ENCODE results near the gene PCMT1. TPM values are rescaled to one million over a fixed set of nuclear protein-coding genes. Genes with fewer than 3 reads are reported as not detected.

Gene PCMT1
- total and polyA plus RNA-seq, 2 of the 8 experiments (the other 6 are each of a cell fraction or from before 2014, with no cell fraction given), result 84.3 to 91.3 TPM

DNA sequence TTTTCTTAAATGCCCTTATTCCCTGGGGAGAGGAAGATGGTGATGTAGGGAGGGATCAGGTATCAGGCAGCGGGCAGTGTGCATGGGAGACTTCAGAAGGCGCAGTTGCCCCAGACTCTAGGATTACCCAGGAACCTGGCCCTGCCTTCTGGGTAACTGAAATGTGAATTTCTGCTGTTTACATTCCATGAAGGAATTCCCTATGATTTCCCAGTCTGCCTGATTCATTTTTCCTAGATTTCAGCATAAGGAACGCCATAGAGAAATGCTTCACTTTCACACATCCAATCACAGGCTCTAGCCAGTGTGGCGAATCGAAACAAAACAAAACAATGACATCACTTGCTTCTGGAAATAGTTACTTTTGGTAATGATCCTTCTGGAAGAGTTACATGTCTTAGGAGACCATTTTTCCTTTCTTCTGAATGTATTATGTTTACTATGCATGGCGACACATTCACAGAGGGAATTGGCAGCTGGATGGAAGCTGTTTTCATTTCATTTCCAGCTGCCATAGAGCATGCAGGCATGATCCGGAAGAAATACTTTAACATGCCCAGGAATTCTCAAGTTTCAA lies 81.3 kb downstream of the PCMT1 start:
- H3K23ac ChIP-seq (ENCODE audit: insufficient read length), result no peak overlapping the region
- H3K36me3 ChIP-seq (ENCODE audit: control insufficient read depth in 2 of 4, insufficient read depth in 4 of 4, low read length in 3 of 4), result no peaks in the 10 kb centered on the region; a peak in 1 of 8 replicates

More for the DNA sequence above, 81.3 kb downstream of the PCMT1 start:
- TF ChIP-seq EP300 (IDR thresholded peaks at IDR 0.05; ENCODE audit: borderline replicate concordance in 1 of 2, low read depth in 2 of 2, low read length in 2 of 2), result no peak
- TF ChIP-seq, protein P1, sequence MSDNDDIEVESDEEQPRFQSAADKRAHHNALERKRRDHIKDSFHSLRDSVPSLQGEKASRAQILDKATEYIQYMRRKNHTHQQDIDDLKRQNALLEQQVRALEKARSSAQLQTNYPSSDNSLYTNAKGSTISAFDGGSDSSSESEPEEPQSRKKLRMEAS (IDR thresholded peaks at IDR 0.05), result no peak
- TF ChIP-seq RXRA (IDR thresholded peaks at IDR 0.05; ENCODE audit: insufficient read depth, low read depth, low read length), result no peak
- TF ChIP-seq ASH2L (IDR thresholded peaks at IDR 0.05; ENCODE audit: low read length), result no peak
- TF ChIP-seq BRCA1 (IDR thresholded peaks at IDR 0.05; ENCODE audit: low read depth, low read length), result no peak
- no peak for TF ChIP-seq CHD2 (IDR thresholded peaks at IDR 0.05; ENCODE audit: low read length)
- no peak for TF ChIP-seq SP2 (IDR thresholded peaks at IDR 0.05; ENCODE audit: low read length)
- TF ChIP-seq CTBP2 (IDR thresholded peaks at IDR 0.05; ENCODE audit: borderline replicate concordance, insufficient read depth, insufficient read length, low read length), result no peak
- no peak for TF ChIP-seq SIRT6 (IDR thresholded peaks at IDR 0.05; ENCODE audit: low read length)
- TF ChIP-seq CREB1 (IDR thresholded peaks at IDR 0.05), result no peak
- no peak for TF ChIP-seq POU5F1 (IDR thresholded peaks at IDR 0.05; ENCODE audit: low read depth, low read length)
- no peak for TF ChIP-seq SP1 (IDR thresholded peaks at IDR 0.05; ENCODE audit: low read depth, low read length)
- TF ChIP-seq SRF (IDR thresholded peaks at IDR 0.05; ENCODE audit: low read depth, low read length), result no peak
- TF ChIP-seq TBP (IDR thresholded peaks at IDR 0.05; ENCODE audit: low read depth, low read length), result no peak
- Histone ChIP-seq H3K14ac (ENCODE audit: insufficient read length) (no peak overlapping the region), H3K9ac (replicated peaks in 1 of 4; ENCODE audit: extremely low read depth in 1 of 4, low read depth in 3 of 4, low read length in 3 of 4) (no peak overlapping the region), H4K5ac (ENCODE audit: insufficient read length, low read depth, low read length) (no peak overlapping the region), H2BK5ac (ENCODE audit: low read depth, low read length) (no peak overlapping the region), H3K4me2 (ENCODE audit: insufficient read depth in 1 of 2, low read depth in 2 of 2, low read length in 2 of 2) (no peak overlapping the region), H3K4ac (replicated peaks; ENCODE audit: insufficient read length, low read depth, low read length) (no peak overlapping the region), H3K79me2 (ENCODE audit: control insufficient read depth in 1 of 2, insufficient read depth in 2 of 2, low read length in 2 of 2) (no peaks in the 10 kb centered on the region), H2BK20ac (ENCODE audit: low read length) (no peak overlapping the region), H3K23me2 (ENCODE audit: low read depth, low read length) (no peaks in the 10 kb centered on the region), H4K8ac (ENCODE audit: extremely low read depth, insufficient read depth, low read length) (no peak overlapping the region), H3K27me3 (replicated peaks in 1 of 4; ENCODE audit: control insufficient read depth in 3 of 4, extremely low read depth in 1 of 4, insufficient read depth in 3 of 4, low read length in 3 of 4) (no peaks in the 10 kb centered on the region), H4K20me1 (replicated peaks in 1 of 2; ENCODE audit: control insufficient read depth in 1 of 2, insufficient read depth in 2 of 2, low read length in 2 of 2) (no peaks in the 10 kb centered on the region), H2BK120ac (replicated peaks; ENCODE audit: low read depth, low read length) (no peak overlapping the region), H3K27ac (ENCODE audit: low read depth, low read length) (no peak overlapping the region), H2BK12ac (ENCODE audit: low read depth, low read length) (no peak overlapping the region), H3K56ac (replicated peaks; ENCODE audit: insufficient read length, low read depth, low read length) (no peak overlapping the region), H4K91ac (replicated peaks; ENCODE audit: insufficient read length, low read length) (no peak overlapping the region), H2AFZ (ENCODE audit: low read length) (no peak overlapping the region), H3K4me3 (ENCODE audit: extremely low read depth in 1 of 4, insufficient read depth in 2 of 4, low read depth in 3 of 4, low read length in 4 of 4) (no peak overlapping the region), H3K4me1 (replicated peaks in 1 of 4; ENCODE audit: control insufficient read depth in 3 of 4, insufficient read depth in 4 of 4, low read length in 3 of 4) (no peaks in the 10 kb centered on the region), H2AK5ac (ENCODE audit: low read depth, low read length) (no peak overlapping the region), H3K18ac (ENCODE audit: extremely low read depth, low read length) (no peak overlapping the region), H3K79me1 (ENCODE audit: low read depth, low read length) (no peaks in the 10 kb centered on the region), H3K9me3 (ENCODE audit: insufficient read depth in 2 of 2, low read depth in 1 of 2, low read length in 1 of 2) (no peaks in the 10 kb centered on the region), H2BK15ac (ENCODE audit: low read length) (no peak overlapping the region)
- WGBS, 2 experiments (ENCODE audit: extremely low coverage in 1 of 2, insufficient coverage in 1 of 2, insufficient read length in 1 of 2, insufficient replicate concordance in 2 of 2, low coverage in 1 of 2, low lambda C conversion rate in 2 of 2, missing lambda C conversion rate in 1 of 2), result 93% methylated on average over 7 of the region's 7 CpGs; no CpG with 5 or more reads in 1 of the 2 experiments
- DNase-seq (ENCODE audit: low read depth in 1 of 2, low spot score in 2 of 2) (no peak), FAIRE-seq (no peak)
- POLR2A ChIA-PET (ENCODE audit: partially characterized antibody), result interaction anchor here (0.8 kb wide), 1 partner anchor 8 kb away, joined by 3 read pairs; no protein-coding TSS in a partner anchor
- CTCF ChIA-PET (ENCODE audit: partially characterized antibody), result interaction anchor here (0.8 to 17.8 kb wide), 10 partner anchors 7 to 187 kb away, joined by 3 to 195 read pairs (median 4); partner anchors contain the start of gene RAET1E

Data from H1 (cell line).